ENCODE data around the gene EFNA2.

EFNA2 gene

DNA sequence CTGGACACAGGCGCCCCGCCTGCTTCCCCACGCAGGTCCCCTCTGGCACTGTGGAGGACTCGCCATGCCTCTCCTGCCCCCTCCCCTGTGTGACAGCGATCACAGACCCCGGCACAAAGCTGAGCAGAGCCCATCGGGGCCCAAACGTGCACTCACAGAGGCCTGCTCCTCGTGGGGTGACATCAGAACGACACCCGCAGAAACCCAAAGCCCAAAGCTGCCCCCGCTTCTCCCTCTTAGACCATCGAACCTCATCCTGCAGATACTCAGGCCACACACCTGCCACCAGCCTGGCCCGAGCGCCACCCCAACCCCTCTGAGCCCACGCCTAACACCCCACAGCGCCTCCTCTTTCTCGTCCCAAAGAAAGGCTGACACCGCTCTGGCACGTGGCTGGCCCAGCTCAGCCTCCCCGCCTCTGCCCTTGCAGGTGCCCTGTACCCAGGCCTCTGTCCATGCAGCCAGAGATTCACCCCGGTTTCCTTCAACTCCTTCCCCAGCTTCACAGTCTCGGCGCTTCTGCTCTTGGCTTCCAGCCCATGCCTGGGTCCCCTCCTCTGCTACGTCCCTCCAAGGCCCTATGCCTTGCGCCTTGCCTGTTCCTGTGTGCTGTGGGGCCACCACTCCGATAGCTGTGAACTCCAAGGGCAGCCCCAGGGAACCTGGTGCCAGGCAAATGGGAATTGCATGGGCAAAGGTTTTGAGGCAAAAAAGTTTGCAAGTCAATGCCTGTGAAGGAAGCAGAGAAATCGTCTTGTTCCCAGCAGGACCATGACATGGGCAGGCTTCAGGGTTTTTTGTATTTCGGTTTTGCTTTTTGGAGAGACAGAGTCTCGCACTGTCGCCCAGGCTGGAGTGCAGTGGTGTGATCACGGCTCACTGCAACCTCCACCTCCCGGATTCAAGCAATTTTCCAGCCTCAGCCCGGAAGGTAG is 47.0 kb upstream of the EFNA2 start:
- no peak overlapping the region for H3K27ac ChIP-seq
- no peak overlapping the region for H3K4me3 ChIP-seq (IDR thresholded peaks at IDR 0.05; ENCODE audit: insufficient read depth, low read depth, low read length)
- no peaks in the 10 kb centered on the region for H4K20me1 ChIP-seq (ENCODE audit: insufficient read depth)
- H3K79me2 ChIP-seq (ENCODE audit: insufficient read depth, low read depth), result peaks cover 9% of the 10 kb centered on the region; the same call in 1 of the 2 replicates
- H3K4me2 ChIP-seq, result no peak overlapping the region; the same call in 1 of the 2 replicates
- H3K4me1 ChIP-seq (ENCODE audit: low read depth, poor library complexity, severe bottlenecking), result peaks cover 19% of the 10 kb centered on the region
- TF ChIP-seq, protein P1, sequence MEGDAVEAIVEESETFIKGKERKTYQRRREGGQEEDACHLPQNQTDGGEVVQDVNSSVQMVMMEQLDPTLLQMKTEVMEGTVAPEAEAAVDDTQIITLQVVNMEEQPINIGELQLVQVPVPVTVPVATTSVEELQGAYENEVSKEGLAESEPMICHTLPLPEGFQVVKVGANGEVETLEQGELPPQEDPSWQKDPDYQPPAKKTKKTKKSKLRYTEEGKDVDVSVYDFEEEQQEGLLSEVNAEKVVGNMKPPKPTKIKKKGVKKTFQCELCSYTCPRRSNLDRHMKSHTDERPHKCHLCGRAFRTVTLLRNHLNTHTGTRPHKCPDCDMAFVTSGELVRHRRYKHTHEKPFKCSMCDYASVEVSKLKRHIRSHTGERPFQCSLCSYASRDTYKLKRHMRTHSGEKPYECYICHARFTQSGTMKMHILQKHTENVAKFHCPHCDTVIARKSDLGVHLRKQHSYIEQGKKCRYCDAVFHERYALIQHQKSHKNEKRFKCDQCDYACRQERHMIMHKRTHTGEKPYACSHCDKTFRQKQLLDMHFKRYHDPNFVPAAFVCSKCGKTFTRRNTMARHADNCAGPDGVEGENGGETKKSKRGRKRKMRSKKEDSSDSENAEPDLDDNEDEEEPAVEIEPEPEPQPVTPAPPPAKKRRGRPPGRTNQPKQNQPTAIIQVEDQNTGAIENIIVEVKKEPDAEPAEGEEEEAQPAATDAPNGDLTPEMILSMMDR (conservative IDR thresholded peaks at IDR 0.05; ENCODE audit: low read depth, low read length), result no peak
- no peak overlapping the region for H2AFZ ChIP-seq (ENCODE audit: low read depth)
- H3K9ac ChIP-seq, result no peak overlapping the region
- peaks cover 21% of the 10 kb centered on the region for H3K27me3 ChIP-seq (ENCODE audit: insufficient read depth, low read depth)
- H3K36me3 ChIP-seq (ENCODE audit: insufficient read depth), result no peaks in the 10 kb centered on the region

DNA sequence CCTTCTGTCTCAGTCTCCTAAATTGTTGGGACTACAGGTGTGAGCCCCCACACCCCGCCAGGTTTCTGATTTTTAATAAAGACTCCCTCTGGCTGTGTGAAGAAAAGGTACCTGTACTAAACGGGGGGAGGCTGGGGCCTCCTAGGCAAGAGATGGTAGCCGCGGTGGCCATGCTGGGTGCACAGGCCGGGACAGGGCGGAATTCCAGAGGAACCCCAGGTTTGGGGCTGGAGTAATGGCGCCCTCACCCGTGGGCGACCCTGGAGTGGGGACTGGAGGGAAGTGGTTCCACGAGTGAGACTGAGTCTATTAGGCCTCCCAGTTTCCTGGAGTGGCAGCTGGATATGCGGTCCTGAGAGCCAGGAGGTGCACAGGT is 46.3 kb upstream of the EFNA2 start:
- peak overlapping the region; percentile 71 for H3K4me2 ChIP-seq
- no peak overlapping the region for H3K27ac ChIP-seq
- no peak overlapping the region for H3K9ac ChIP-seq
- H3K27me3 ChIP-seq (ENCODE audit: insufficient read depth, low read depth), result peaks cover 21% of the 10 kb centered on the region
- H4K20me1 ChIP-seq (ENCODE audit: insufficient read depth), result no peaks in the 10 kb centered on the region
- H3K4me1 ChIP-seq (ENCODE audit: low read depth, poor library complexity, severe bottlenecking), result peaks cover 26% of the 10 kb centered on the region
- peaks cover 9% of the 10 kb centered on the region; the same call in 1 of the 2 replicates for H3K79me2 ChIP-seq (ENCODE audit: insufficient read depth, low read depth)
- no peak overlapping the region for H3K4me3 ChIP-seq (IDR thresholded peaks at IDR 0.05; ENCODE audit: insufficient read depth, low read depth, low read length)
- TF ChIP-seq, protein P1 (conservative IDR thresholded peaks at IDR 0.05; ENCODE audit: low read depth, low read length), result no peak
- H2AFZ ChIP-seq (ENCODE audit: low read depth), result peak overlapping the region; percentile 61; the same call in 1 of the 2 replicates
- H3K36me3 ChIP-seq (ENCODE audit: insufficient read depth), result no peaks in the 10 kb centered on the region

DNA sequence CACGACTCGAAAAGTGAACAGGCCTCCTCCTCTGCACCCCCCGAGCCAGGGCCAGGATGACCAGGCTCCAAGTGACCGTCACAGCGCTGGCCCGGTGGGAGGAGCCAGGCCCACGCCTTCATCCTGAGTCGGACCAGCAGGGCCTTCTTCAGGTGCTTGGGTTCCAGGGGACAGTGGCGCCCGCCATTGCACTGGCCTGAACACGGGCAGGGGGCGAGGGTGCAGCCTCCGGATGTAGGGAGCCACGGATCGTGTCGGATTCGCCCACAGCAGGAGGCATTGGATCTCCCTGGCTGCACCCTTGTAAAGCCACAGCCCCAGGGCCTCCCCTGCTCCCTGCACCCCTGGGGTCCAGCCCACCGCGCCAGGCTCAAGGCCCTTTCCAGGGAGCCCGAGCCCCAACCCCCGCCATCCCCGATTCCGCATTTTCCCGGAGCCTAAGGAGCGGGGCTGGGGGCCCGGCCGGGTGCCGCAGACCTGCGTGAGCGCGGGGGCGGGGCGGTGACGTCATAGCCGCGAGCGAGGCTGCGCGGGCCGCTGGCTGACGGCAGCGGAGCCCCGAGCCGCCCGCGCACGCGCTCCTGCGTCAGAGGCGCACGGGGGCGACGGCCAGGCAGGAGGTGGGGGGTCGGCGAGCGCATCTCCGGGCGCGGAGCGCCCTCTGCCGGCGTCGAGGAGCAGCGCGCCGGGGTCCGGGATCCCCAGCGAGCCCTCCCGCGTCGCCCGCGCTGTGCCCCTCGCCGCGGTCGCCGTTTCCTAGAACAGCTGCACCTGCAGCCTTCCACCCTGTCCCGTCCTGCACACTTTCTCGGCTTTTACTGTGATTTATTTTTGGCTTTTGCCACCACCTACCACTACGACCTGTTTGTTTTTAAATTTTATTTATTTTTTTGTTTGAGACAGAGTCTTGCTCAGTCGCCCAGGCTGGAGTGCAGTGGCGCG is 45.6 kb upstream of the EFNA2 start:
- H3K27me3 ChIP-seq (ENCODE audit: insufficient read depth, low read depth), result peaks cover 21% of the 10 kb centered on the region
- peaks cover 31% of the 10 kb centered on the region for H3K4me1 ChIP-seq (ENCODE audit: low read depth, poor library complexity, severe bottlenecking)

DNA sequence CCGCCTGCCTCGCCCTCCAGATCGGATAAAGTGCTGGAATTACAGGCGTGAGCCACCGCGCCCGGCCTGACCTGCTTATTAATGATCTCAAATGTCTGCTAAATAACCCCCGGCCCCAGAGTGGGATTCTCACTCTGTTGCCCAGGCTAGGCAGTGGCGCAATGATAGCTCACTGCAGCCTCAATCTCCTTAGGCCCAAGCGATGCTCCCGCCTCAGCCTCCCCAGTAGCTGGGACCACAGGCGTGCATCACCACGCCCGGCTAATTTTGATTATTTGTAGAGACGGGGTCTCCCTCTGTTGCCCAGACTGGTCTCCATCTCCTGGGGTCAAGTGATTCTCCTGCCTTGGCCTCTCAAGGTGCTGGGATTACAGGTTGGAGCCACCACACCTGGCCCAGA is 44.7 kb upstream of the EFNA2 start:
- Histone ChIP-seq H2AFZ (ENCODE audit: low read depth) (peak overlapping the region; percentile 61), H3K27me3 (ENCODE audit: insufficient read depth, low read depth) (peaks cover 19% of the 10 kb centered on the region), H3K4me3 (IDR thresholded peaks at IDR 0.05; ENCODE audit: insufficient read depth, low read depth, low read length) (no peak overlapping the region), H3K4me1 (ENCODE audit: low read depth, poor library complexity, severe bottlenecking) (peaks cover 33% of the 10 kb centered on the region), H4K20me1 (ENCODE audit: insufficient read depth) (no peaks in the 10 kb centered on the region), H3K9ac (peak overlapping the region; percentile 65; the same call in 1 of the 2 replicates), H3K36me3 (ENCODE audit: insufficient read depth) (no peaks in the 10 kb centered on the region), H3K4me2 (peak overlapping the region; percentile 85), H3K27ac (no peak overlapping the region), H3K79me2 (ENCODE audit: insufficient read depth, low read depth) (peaks cover 9% of the 10 kb centered on the region; the same call in 1 of the 2 replicates)
- TF ChIP-seq, protein P1 (conservative IDR thresholded peaks at IDR 0.05; ENCODE audit: low read depth, low read length), result no peak

More for the DNA sequence above, 45.6 kb upstream of the EFNA2 start:
- Histone ChIP-seq H3K9ac (no peak overlapping the region), H3K79me2 (ENCODE audit: insufficient read depth, low read depth) (peaks cover 9% of the 10 kb centered on the region; the same call in 1 of the 2 replicates), H2AFZ (ENCODE audit: low read depth) (peak overlapping the region; percentile 61), H3K4me2 (peak overlapping the region; percentile 85), H3K36me3 (ENCODE audit: insufficient read depth) (no peaks in the 10 kb centered on the region), H3K4me3 (IDR thresholded peaks at IDR 0.05; ENCODE audit: insufficient read depth, low read depth, low read length) (no peak overlapping the region), H4K20me1 (ENCODE audit: insufficient read depth) (no peaks in the 10 kb centered on the region), H3K27ac (no peak overlapping the region)
- TF ChIP-seq, protein P1 (conservative IDR thresholded peaks at IDR 0.05; ENCODE audit: low read depth, low read length), result no peak; the same call in 1 of the 2 replicates

All from KMS-11 (cell line).